ENCODE measurements around the gene ORM2.

Gene ORM2

DNA sequence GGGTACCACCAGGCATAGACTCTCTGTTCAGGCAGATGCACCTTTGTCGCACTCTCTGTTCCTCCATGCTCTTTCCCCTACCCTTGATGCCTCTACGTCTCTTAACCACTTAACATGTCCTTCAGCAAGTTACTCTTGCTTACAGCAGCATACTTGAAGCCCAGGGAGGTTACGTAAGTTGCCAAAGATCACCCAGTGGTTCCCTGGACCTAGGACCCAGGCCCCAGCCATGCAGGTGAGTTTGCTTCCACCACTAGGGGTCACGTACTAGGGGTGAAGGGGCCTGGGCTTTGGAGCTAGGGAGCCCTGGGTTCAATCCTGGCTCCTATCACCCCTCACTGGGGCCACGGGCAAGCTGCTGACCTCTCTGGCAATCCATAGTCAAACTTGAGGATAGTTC is 49.2 kb downstream of the ORM2 start:
- Histone ChIP-seq H3K36me3 (ENCODE audit: control insufficient read depth, insufficient read depth, low read length) (no peaks in the 10 kb centered on the region), H3K9me3 (ENCODE audit: control insufficient read depth, low read length) (no peaks in the 10 kb centered on the region), H2AFZ (no peak overlapping the region), H3K4me1 (no peaks in the 10 kb centered on the region), H3K9ac (no peak overlapping the region), H3K27me3 (ENCODE audit: control insufficient read depth, insufficient read depth, low read length) (no peaks in the 10 kb centered on the region), H3K27ac (no peak overlapping the region), H3K4me3 (ENCODE audit: low read depth, low read length) (no peak overlapping the region), H3K79me2 (no peaks in the 10 kb centered on the region), H3K4me2 (ENCODE audit: low read length) (no peak overlapping the region)
- TF ChIP-seq, protein P1, sequence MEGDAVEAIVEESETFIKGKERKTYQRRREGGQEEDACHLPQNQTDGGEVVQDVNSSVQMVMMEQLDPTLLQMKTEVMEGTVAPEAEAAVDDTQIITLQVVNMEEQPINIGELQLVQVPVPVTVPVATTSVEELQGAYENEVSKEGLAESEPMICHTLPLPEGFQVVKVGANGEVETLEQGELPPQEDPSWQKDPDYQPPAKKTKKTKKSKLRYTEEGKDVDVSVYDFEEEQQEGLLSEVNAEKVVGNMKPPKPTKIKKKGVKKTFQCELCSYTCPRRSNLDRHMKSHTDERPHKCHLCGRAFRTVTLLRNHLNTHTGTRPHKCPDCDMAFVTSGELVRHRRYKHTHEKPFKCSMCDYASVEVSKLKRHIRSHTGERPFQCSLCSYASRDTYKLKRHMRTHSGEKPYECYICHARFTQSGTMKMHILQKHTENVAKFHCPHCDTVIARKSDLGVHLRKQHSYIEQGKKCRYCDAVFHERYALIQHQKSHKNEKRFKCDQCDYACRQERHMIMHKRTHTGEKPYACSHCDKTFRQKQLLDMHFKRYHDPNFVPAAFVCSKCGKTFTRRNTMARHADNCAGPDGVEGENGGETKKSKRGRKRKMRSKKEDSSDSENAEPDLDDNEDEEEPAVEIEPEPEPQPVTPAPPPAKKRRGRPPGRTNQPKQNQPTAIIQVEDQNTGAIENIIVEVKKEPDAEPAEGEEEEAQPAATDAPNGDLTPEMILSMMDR (IDR thresholded peaks at IDR 0.05) = no peak
